HepG2 (cell line): ENCODE measurements around the gene KRT10. TPM values are rescaled to one million over a fixed set of nuclear protein-coding genes. Genes with fewer than 3 reads are reported as not detected.

Experiments used
- ATRX ChIP-seq: sonication (generic); formaldehyde crosslinking; IDR thresholded peaks from 2 replicates; pipeline ENCODE4 v1.4.0; 2020; ENCODE audit warnings: missing genetic modification reagents, borderline replicate concordance
- CREB1 ChIP-seq, 2 experiments: fragments of 450-650 bp in 1 of 2; IDR thresholded peaks; 2 replicates each; pipeline ENCODE4 v1.6.1; 2016 to 2017; ENCODE audit warnings: control low read depth in 1 of 2, mild to moderate bottlenecking in 1 of 2, missing compliant biosample characterization in 1 of 2, missing genetic modification characterization in 1 of 2
- CTCF ChIP-seq: sonication (generic); formaldehyde crosslinking; IDR thresholded peaks from 2 replicates; pipeline ENCODE4 v1.5.0; 2020; ENCODE audit warnings: mild to moderate bottlenecking, missing genetic modification reagents, moderate library complexity
- GATAD2A ChIP-seq: IDR thresholded peaks from 2 replicates; pipeline ENCODE4 v1.6.1; 2016
- HOXA3 ChIP-seq: sonication (generic); formaldehyde crosslinking; IDR thresholded peaks from 2 replicates; pipeline ENCODE4 v1.5.0; 2020; ENCODE audit warnings: missing genetic modification reagents
- HOXA7 ChIP-seq: sonication (generic); formaldehyde crosslinking; IDR thresholded peaks from 2 replicates; pipeline ENCODE4 v1.8.1; 2022; ENCODE audit warnings: mild to moderate bottlenecking, missing genetic modification reagents, moderate library complexity
- IKZF1 ChIP-seq: fragments of 450-650 bp; IDR thresholded peaks from 2 replicates; pipeline ENCODE4 v1.7.1; 2016
- LCORL ChIP-seq, 2 experiments: fragments of 450-650 bp in 1 of 2; sonication (generic) in 1 of 2; formaldehyde crosslinking in 1 of 2; IDR thresholded peaks; 2 replicates each; pipeline versions ENCODE4 v1.5.0 to v1.6.1; 2017 to 2020; ENCODE audit warnings: antibody characterized with exemption in 1 of 2, missing genetic modification reagents in 1 of 2
- MEF2D ChIP-seq: sonication (generic); formaldehyde crosslinking; IDR thresholded peaks from 2 replicates; pipeline ENCODE4 v1.5.1; 2020; ENCODE audit warnings: mild to moderate bottlenecking, missing genetic modification reagents
- RBFOX2 ChIP-seq: fragments of 200-400 bp; formaldehyde crosslinking; IDR thresholded peaks from 2 replicates; pipeline ENCODE4 v1.6.1; 2017; ENCODE audit warnings: low read depth, mild to moderate bottlenecking, low read length
- SOX5 ChIP-seq: IDR thresholded peaks from 2 replicates; pipeline ENCODE4 v1.6.1; 2016; ENCODE audit warnings: borderline replicate concordance
- TP53 ChIP-seq: sonication (generic); formaldehyde crosslinking; conservative IDR thresholded peaks from 2 replicates; pipeline ENCODE4 v1.4.0; 2020; ENCODE audit warnings: missing genetic modification reagents
- ZKSCAN5 ChIP-seq: sonication (generic); formaldehyde crosslinking; IDR thresholded peaks from 2 replicates; pipeline ENCODE4 v1.5.1; 2020; ENCODE audit warnings: mild to moderate bottlenecking, missing genetic modification reagents
- ZNF329 ChIP-seq: sonication (generic); formaldehyde crosslinking; IDR thresholded peaks from 2 replicates; pipeline ENCODE4 v1.9.0; 2021; ENCODE audit warnings: low read depth, mild to moderate bottlenecking, missing genetic modification reagents
- ZNF354B ChIP-seq: sonication (generic); formaldehyde crosslinking; IDR thresholded peaks from 2 replicates; pipeline ENCODE4 v1.8.0; 2022; ENCODE audit warnings: mild to moderate bottlenecking, missing genetic modification reagents
- ZNF468 ChIP-seq: sonication (generic); formaldehyde crosslinking; IDR thresholded peaks from 2 replicates; pipeline ENCODE4 v1.8.0; 2022; ENCODE audit warnings: mild to moderate bottlenecking, moderate library complexity, missing genetic modification reagents
- ZNF484 ChIP-seq: sonication (generic); formaldehyde crosslinking; IDR thresholded peaks from 2 replicates; pipeline ENCODE4 v1.5.1; 2020; ENCODE audit warnings: mild to moderate bottlenecking, low read depth, missing genetic modification reagents, borderline replicate concordance
- ZNF501 ChIP-seq: sonication (generic); formaldehyde crosslinking; IDR thresholded peaks from 2 replicates; pipeline ENCODE4 v1.5.1; 2020; ENCODE audit warnings: mild to moderate bottlenecking, moderate library complexity, missing genetic modification reagents
- ZNF572 ChIP-seq: sonication (generic); formaldehyde crosslinking; IDR thresholded peaks from 2 replicates; pipeline ENCODE4 v1.5.1; 2020; ENCODE audit warnings: mild to moderate bottlenecking, missing genetic modification reagents
- ZNF619 ChIP-seq: sonication (generic); formaldehyde crosslinking; IDR thresholded peaks from 2 replicates; pipeline ENCODE4 v1.4.0; 2020; ENCODE audit warnings: mild to moderate bottlenecking, missing genetic modification reagents
- ZNF75D ChIP-seq: sonication (generic); formaldehyde crosslinking; IDR thresholded peaks from 2 replicates; pipeline ENCODE4 v1.8.1; 2023; ENCODE audit warnings: missing genetic modification reagents, mild to moderate bottlenecking, borderline replicate concordance
- ZSCAN22 ChIP-seq: sonication (generic); formaldehyde crosslinking; IDR thresholded peaks from 2 replicates; pipeline ENCODE4 v1.4.0; 2020; ENCODE audit warnings: mild to moderate bottlenecking, missing genetic modification reagents
- polyA plus RNA-seq, 8 experiments: library from polyadenylated mRNA; depleted of rRNA in 3 of 8; stranded (reverse) in 7 of 8; unstranded in 1 of 8; fragments of >200 nt; fragmentation: Illumina TruSeq in 4 of 8; extraction: Trizol in 4 of 8; gene quantifications; 2 replicates each; pipeline versions ENCODE4 v1.2.1 to v1.2.3, GENCODE V29; 2011 to 2016; ENCODE audit warnings: low read depth in 4 of 8, missing spikeins in 1 of 8, mixed read lengths in 1 of 8; ENCODE audit not compliant: insufficient read depth in 1 of 8
- total RNA-seq, 5 experiments: library from RNA; depleted of rRNA; stranded (reverse); fragments of >200 nt; fragmentation: Illumina TruSeq; extraction: Trizol; gene quantifications; 2 replicates each; pipeline ENCODE4 v1.2.3, GENCODE V29; 2016; ENCODE audit warnings: low read depth in 1 of 5

The KRT10 gene
- total and polyA plus RNA-seq, 2 of the 13 experiments (the other 11 are each of a cell fraction or from before 2014, with no cell fraction given), result 25.1 to 27.5 TPM

- TF ChIP-seq CREB1 (IDR thresholded peaks at IDR 0.05) (peak; percentile 18; the same call in 1 of the 2 replicates), CREB1 (CRISPR knock-in tag; IDR thresholded peaks at IDR 0.05) (no peak), LCORL (IDR thresholded peaks at IDR 0.05) (no peak), LCORL (CRISPR knock-in tag; IDR thresholded peaks at IDR 0.05) (no peak), HOXA3 (CRISPR knock-in tag) (no peak), ZNF484 (CRISPR knock-in tag) (no peak), HOXA7 (CRISPR knock-in tag) (no peak), ATRX (CRISPR knock-in tag) (no peak), ZNF501 (no peak), ZNF354B (no peak), SOX5 (CRISPR knock-in tag) (no peak), ZNF329 (CRISPR knock-in tag) (no peak), ZNF619 (CRISPR knock-in tag) (no peak), TP53 (CRISPR knock-in tag) (no peak), CTCF (CRISPR knock-in tag) (peak; percentile 72), IKZF1 (no peak), ZSCAN22 (no peak), ZNF75D (CRISPR knock-in tag) (no peak), GATAD2A (CRISPR knock-in tag) (peak; percentile 31; the same call in 1 of the 2 replicates), ZNF572 (no peak), RBFOX2 (no peak), ZKSCAN5 (CRISPR knock-in tag) (no peak), MEF2D (CRISPR knock-in tag) (no peak), ZNF468 (CRISPR knock-in tag) (no peak)
Observed at GRCh38 chr17:40791787-40792436, 30.5 kb downstream of the KRT10 start (continued).
